T47D (cell line): ENCODE data around the gene LLGL1.
A peak's percentile ranks its signal among the peaks of the same experiment; 100 is the strongest.

ENCODE experiments used
- DNase-seq, 2 experiments: peaks; one replicate each; pipeline versions ENCODE4 v3.0.0 to v3.0.0-alpha.2; 2011 to 2012; ENCODE audit warnings: low read depth in 1 of 2, low spot score in 1 of 2
- JUND ChIP-seq: IDR thresholded peaks from 2 replicates; pipeline ENCODE4 v1.6.1; 2012; ENCODE audit warnings: low read depth
- in situ Hi-C: cut with HindIII; loops from 2 replicates; pipeline ENCODE4 v1.10.0; 2016; ENCODE audit warnings: low sequenced_read_pairs, low pct_unique_long_range_greater_than_20kb

Gene LLGL1

GRCh38 chr17:18185832-18186626 is 39.4 kb upstream of the LLGL1 start:
- in situ Hi-C loops = no loop called here

GRCh38 chr17:18186627-18186982 is 38.8 kb upstream of the LLGL1 start:
- DNase-seq = no peak
- in situ Hi-C loops = no loop called here
- TF ChIP-seq JUND = no peak

More at GRCh38 chr17:18185832-18186626, 39.4 kb upstream of the LLGL1 start:
- no peak for TF ChIP-seq JUND
- DNase-seq = no peak

- in situ Hi-C loops = no loop called here
- DNase-seq = no peak
- TF ChIP-seq JUND = no peak
These were observed 38.2 kb upstream of the LLGL1 start for GRCh38 chr17:18187226-18187625.

- TF ChIP-seq JUND = no peak
- DNase-seq = no peak
- in situ Hi-C loops = no loop called here
These were observed 37.3 kb upstream of the LLGL1 start for GRCh38 chr17:18187821-18188761.

GRCh38 chr17:18190628-18191235 is 34.7 kb upstream of the LLGL1 start:
- TF ChIP-seq JUND = no peak
- no peak for DNase-seq
- in situ Hi-C loops = no loop called here

GRCh38 chr17:18191236-18191667 is 34.2 kb upstream of the LLGL1 start:
- no peak for TF ChIP-seq JUND
- peak in 1 of 2 experiments; percentile 55 for DNase-seq
- in situ Hi-C loops = no loop called here

- DNase-seq = no peak
- TF ChIP-seq JUND = no peak
- in situ Hi-C loops = no loop called here
These were observed 33.5 kb upstream of the LLGL1 start for GRCh38 chr17:18191967-18192366.

- in situ Hi-C loops = no loop called here
- no peak for DNase-seq
- no peak for TF ChIP-seq JUND
These were observed 31.0 kb upstream of the LLGL1 start for GRCh38 chr17:18194394-18194793.

- in situ Hi-C loops = no loop called here
- no peak for TF ChIP-seq JUND
- DNase-seq = no peak
These were observed 30.6 kb upstream of the LLGL1 start for GRCh38 chr17:18194804-18195203.

GRCh38 chr17:18195246-18195645 is 30.2 kb upstream of the LLGL1 start:
- TF ChIP-seq JUND = no peak
- DNase-seq = no peak
- in situ Hi-C loops = no loop called here

GRCh38 chr17:18197535-18198194 is 27.8 kb upstream of the LLGL1 start:
- in situ Hi-C loops = no loop called here
- DNase-seq = no peak
- no peak for TF ChIP-seq JUND

GRCh38 chr17:18198530-18198929 is 26.9 kb upstream of the LLGL1 start:
- DNase-seq = no peak
- in situ Hi-C loops = no loop called here
- no peak for TF ChIP-seq JUND
